ENCODE measurements around the gene XDH.

Gene XDH

GRCh38 chr2:31329081-31329625 lies 85.4 kb downstream of the XDH start:
- POLR2A ChIA-PET: no interaction called here
- TF ChIP-seq, protein P1, sequence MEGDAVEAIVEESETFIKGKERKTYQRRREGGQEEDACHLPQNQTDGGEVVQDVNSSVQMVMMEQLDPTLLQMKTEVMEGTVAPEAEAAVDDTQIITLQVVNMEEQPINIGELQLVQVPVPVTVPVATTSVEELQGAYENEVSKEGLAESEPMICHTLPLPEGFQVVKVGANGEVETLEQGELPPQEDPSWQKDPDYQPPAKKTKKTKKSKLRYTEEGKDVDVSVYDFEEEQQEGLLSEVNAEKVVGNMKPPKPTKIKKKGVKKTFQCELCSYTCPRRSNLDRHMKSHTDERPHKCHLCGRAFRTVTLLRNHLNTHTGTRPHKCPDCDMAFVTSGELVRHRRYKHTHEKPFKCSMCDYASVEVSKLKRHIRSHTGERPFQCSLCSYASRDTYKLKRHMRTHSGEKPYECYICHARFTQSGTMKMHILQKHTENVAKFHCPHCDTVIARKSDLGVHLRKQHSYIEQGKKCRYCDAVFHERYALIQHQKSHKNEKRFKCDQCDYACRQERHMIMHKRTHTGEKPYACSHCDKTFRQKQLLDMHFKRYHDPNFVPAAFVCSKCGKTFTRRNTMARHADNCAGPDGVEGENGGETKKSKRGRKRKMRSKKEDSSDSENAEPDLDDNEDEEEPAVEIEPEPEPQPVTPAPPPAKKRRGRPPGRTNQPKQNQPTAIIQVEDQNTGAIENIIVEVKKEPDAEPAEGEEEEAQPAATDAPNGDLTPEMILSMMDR (IDR thresholded peaks at IDR 0.05; ENCODE audit: control extremely low read depth, extremely low read depth, low read depth, missing control alignments): no peak
- CTCF ChIA-PET: interaction anchor here (1.1 to 12.4 kb wide), 3 partner anchors 8 to 618 kb away, joined by 3 to 216 read pairs (median 10); no protein-coding TSS in a partner anchor
- DNase-seq (ENCODE audit: extremely low spot score): no peak

- CTCF ChIA-PET: interaction anchor here (1.0 to 12.4 kb wide), 4 partner anchors 16 to 1163 kb away, joined by 3 to 216 read pairs (median 4); no protein-coding TSS in a partner anchor
Observed at GRCh38 chr2:31328026-31328425, 86.5 kb downstream of the XDH start.

DNA sequence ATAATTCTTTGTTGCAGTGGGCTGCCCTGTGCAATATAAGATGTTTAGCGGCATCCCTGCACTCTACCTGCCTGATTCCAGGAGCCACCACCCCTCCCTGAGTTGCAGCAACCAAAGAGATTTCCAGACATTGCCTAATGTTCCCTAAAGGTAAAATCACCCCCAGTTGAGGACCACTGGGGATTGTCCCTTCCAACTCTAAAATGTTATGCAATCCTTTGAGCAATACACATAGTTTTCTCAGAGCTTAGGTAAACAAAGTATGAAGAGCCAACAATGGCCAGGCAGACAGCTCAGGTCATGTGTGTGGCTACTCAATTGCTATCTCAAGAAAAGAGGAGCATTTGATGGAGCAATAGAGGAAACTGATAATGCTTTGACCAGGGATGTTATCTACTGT lies 87.0 kb downstream of the XDH start:
- ChIA-PET CTCF (interaction anchor here (0.9 to 12.4 kb wide), 5 partner anchors 16 to 1162 kb away, joined by 3 to 216 read pairs (median 3); no protein-coding TSS in a partner anchor), POLR2A (no interaction called here)
- DNase-seq (ENCODE audit: extremely low spot score): no peak
- TF ChIP-seq, protein P1 (IDR thresholded peaks at IDR 0.05; ENCODE audit: control extremely low read depth, extremely low read depth, low read depth, missing control alignments): no peak

More at GRCh38 chr2:31328026-31328425, 86.5 kb downstream of the XDH start:
- TF ChIP-seq, protein P1 (IDR thresholded peaks at IDR 0.05; ENCODE audit: control extremely low read depth, extremely low read depth, low read depth, missing control alignments): no peak
- no peak for DNase-seq (ENCODE audit: extremely low spot score)
- POLR2A ChIA-PET: no interaction called here

DNA sequence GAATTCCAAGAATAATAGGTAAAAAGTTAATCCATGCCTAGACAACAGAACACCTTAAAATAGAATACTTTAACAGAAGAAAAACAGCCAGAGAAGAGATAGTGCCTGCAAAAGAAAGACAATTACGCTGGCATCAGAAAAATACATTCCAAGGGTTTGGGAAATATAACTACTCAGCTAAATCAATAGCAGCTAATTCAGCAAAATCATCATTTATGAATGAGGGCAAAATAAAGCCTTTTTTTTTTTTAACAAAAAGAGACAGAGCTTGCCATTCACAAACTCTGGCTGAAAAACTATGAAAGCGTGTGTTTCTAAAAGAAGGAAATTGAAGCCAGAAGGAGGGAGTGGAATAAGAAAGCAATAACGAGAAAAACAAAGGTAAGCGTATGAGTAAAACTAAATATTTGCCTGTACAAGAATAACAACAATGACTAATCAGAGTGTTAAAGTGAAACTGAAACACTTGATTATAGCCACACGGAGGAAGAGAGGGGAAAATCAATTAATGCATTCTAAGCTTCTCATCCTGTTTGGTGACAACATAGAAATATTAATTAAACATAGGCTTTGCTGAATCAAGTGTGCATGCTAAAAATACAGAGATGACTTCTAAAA lies 90.4 kb downstream of the XDH start:
- ChIA-PET POLR2A (no interaction called here), CTCF (interaction anchor here (7.1 kb wide), 1 partner anchor 10 kb away, joined by 52 read pairs; no protein-coding TSS in a partner anchor)
- TF ChIP-seq, protein P1 (IDR thresholded peaks at IDR 0.05; ENCODE audit: control extremely low read depth, extremely low read depth, low read depth, missing control alignments): no peak
- peak; percentile 49 for DNase-seq (ENCODE audit: extremely low spot score)

DNA sequence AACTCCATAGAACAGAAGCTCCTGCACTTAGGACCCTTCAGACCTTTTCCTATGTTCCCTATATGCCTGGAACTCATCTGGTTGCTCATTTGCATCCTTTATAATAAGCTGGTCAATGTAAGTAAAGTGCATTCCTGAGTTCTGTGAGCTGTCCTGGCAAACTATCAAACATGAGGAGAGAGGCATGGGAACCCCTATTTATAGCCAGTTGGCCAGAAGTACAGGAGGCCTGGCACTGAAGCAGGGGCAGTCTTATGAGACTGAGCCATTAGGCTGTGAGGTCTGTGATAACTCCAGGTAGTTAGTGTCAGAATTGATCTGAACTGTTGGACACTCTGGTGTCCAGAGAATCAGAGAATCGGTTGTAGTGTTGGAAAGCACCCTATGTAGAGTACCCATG lies 92.2 kb downstream of the XDH start:
- TF ChIP-seq, protein P1 (IDR thresholded peaks at IDR 0.05; ENCODE audit: control extremely low read depth, extremely low read depth, low read depth, missing control alignments): no peak
- POLR2A ChIA-PET: no interaction called here
- CTCF ChIA-PET: interaction anchor here (2.3 to 7.1 kb wide), 3 partner anchors 8 to 610 kb away, joined by 10 to 52 read pairs (median 13); no protein-coding TSS in a partner anchor
- no peak for DNase-seq (ENCODE audit: extremely low spot score)

GRCh38 chr2:31319406-31320175 lies 95.0 kb downstream of the XDH start:
- TF ChIP-seq, protein P1 (IDR thresholded peaks at IDR 0.05; ENCODE audit: control extremely low read depth, extremely low read depth, low read depth, missing control alignments): no peak
- ChIA-PET CTCF (interaction anchor here (1.4 to 7.1 kb wide), 4 partner anchors 11 to 608 kb away, joined by 4 to 52 read pairs (median 8); no protein-coding TSS in a partner anchor), POLR2A (no interaction called here)
- no peak for DNase-seq (ENCODE audit: extremely low spot score)
